Loucy (cell line): ENCODE measurements around the gene PRKRIP1.

Source experiments
- CTCF ChIP-seq: fragments of 200-600 bp; sonication (generic); conservative IDR thresholded peaks from 2 replicates; pipeline ENCODE4 v1.5.1; 2014; ENCODE audit warnings: mild to moderate bottlenecking, antibody characterized with exemption, low read length
- EZH2phosphoT487 ChIP-seq: fragments of 200-600 bp; IDR thresholded peaks from 2 replicates; pipeline ENCODE4 v1.6.1; 2018; ENCODE audit warnings: antibody characterized with exemption, mild to moderate bottlenecking, moderate library complexity, borderline replicate concordance

GRCh38 chr7:102424129-102424551 lies 28.0 kb downstream of the PRKRIP1 start:
- TF ChIP-seq CTCF (no peak), EZH2phosphoT487 (no peak)
